ENCODE data around the gene UCK2. TPM values are rescaled to one million over a fixed set of nuclear protein-coding genes. Genes with fewer than 3 reads are reported as not detected.

The UCK2 gene
- total and polyA plus RNA-seq, 4 donors: 9.6 to 22.0 (median 14.1) TPM

DNA sequence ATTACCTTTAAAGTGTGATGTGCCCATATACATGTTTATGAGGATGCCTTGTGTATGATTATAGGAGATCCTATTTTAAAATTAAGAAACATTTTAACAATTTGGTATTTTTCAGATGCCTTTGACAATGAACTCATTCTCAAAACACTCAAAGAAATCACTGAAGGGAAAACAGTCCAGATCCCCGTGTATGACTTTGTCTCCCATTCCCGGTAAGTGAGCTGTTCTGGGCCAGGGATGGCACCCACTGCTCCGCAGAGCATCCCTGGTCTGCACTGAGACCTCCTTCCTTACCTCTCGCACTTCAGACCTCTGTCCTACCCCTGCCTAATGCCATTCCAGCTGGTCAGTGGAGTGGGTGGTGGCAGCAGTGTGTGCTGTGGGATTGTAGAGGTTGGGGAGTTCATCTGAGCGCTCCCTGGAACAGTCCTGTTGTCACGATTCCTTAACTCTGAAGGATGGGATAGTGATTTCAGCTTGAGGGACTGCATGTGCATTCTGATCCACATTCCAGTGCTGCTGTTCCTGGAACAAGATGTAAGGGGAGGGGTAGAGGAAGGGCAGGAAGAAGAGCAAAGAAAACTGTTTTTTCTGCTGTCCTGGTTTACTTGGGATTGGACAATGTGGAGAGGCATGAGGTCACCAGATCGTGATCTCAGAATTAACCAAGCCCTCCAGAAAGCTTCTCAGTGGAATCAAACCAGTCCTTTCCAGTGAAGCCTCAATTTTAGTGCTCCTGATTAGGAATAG, 63.9 kb downstream of the UCK2 start:
- Histone ChIP-seq H3K27ac (ENCODE audit: low read depth in 1 of 2, low read length in 1 of 2) (no peak overlapping the region), H3K9me3 (ENCODE audit: control insufficient read depth in 4 of 4, insufficient read depth in 3 of 4, low read length in 3 of 4) (no peaks in the 10 kb centered on the region), H3K9ac (ENCODE audit: insufficient read depth in 1 of 2, low read length in 2 of 2) (no peak overlapping the region), H3K36me3 (ENCODE audit: control insufficient read depth in 4 of 4, insufficient read depth in 4 of 4, low read length in 4 of 4) (peaks cover 0 to 7% (median 2%) of the 10 kb centered on the region in 4 donors), H3K27me3 (ENCODE audit: control insufficient read depth in 3 of 3, insufficient read depth in 3 of 3, low read length in 2 of 3) (no peaks in the 10 kb centered on the region), H3K4me3 (no peak overlapping the region), H3K4me1 (ENCODE audit: control insufficient read depth in 5 of 5, insufficient read depth in 5 of 5, low read length in 5 of 5) (no peaks in the 10 kb centered on the region)
- ATAC-seq (ENCODE audit: insufficient read depth, low FRiP score): no peak
- DNase-seq: no peak
- WGBS, 2 donors: 95 to 96% methylated on average over 7 of the region's 7 CpGs
- TF ChIP-seq CTCF (IDR thresholded peaks at IDR 0.05; ENCODE audit: control extremely low read depth, extremely low read depth): no peak

DNA sequence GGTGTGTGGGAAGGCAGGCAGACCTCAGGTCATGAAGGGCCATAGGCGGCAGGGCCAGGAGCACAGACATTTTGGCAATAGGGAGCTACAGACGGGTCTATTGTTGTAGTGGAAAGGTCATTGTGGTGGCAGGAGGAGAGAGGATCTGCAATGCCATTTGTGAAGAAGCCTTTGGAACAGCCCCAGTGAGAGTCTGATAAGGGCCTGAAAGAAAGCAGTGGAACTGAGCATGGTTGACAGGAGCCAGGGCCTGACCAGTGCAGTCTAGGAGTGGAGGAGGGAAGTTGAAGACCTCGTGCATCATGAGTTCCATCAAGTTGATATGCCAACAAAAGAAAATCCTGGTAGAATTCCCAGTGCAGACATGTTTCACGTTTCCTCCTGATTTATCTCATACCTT, 65.5 kb downstream of the UCK2 start:
- H3K9ac ChIP-seq (ENCODE audit: insufficient read depth in 1 of 2, low read length in 2 of 2): no peak overlapping the region
- DNase-seq (no peak), ATAC-seq (ENCODE audit: insufficient read depth, low FRiP score) (no peak)
- no peak for TF ChIP-seq CTCF (IDR thresholded peaks at IDR 0.05; ENCODE audit: control extremely low read depth, extremely low read depth)
- H3K27ac ChIP-seq (ENCODE audit: low read depth in 1 of 2, low read length in 1 of 2): no peak overlapping the region
- 77 to 90% methylated on average over 4 of the region's 4 CpGs for WGBS, 2 donors
- H3K36me3 ChIP-seq (ENCODE audit: control insufficient read depth in 4 of 4, insufficient read depth in 4 of 4, low read length in 4 of 4): peaks cover 0 to 7% (median 2%) of the 10 kb centered on the region in 4 donors
- H3K4me1 ChIP-seq (ENCODE audit: control insufficient read depth in 5 of 5, insufficient read depth in 5 of 5, low read length in 5 of 5): peaks cover 0 to 5% (median 0%) of the 10 kb centered on the region in 5 donors
- H3K27me3 ChIP-seq (ENCODE audit: control insufficient read depth in 3 of 3, insufficient read depth in 3 of 3, low read length in 2 of 3): no peaks in the 10 kb centered on the region
- H3K4me3 ChIP-seq: no peak overlapping the region
- no peaks in the 10 kb centered on the region for H3K9me3 ChIP-seq (ENCODE audit: control insufficient read depth in 4 of 4, insufficient read depth in 3 of 4, low read length in 3 of 4)

DNA sequence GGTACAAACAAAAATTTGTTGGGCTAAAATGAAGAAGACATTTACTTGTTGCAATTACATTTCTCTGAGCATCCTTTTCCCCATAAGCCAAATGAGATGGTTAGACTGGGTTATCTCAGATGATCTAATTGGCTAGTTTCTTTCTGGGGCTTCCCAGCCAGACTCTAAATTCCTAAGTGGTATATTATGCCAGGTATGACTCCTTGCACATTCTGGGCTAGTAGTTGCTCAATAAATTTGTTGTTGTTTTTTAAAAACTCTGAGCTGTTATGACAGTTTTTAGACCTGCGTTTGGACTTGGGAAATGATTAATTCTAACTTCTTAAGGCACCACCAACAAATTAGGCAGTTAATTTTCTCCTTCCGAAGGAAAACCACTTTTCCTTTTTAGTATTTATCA, 66.1 kb downstream of the UCK2 start:
- no peak for TF ChIP-seq CTCF (IDR thresholded peaks at IDR 0.05; ENCODE audit: control extremely low read depth, extremely low read depth)
- Histone ChIP-seq H3K36me3 (ENCODE audit: control insufficient read depth in 4 of 4, insufficient read depth in 4 of 4, low read length in 4 of 4) (peaks cover 0 to 10% (median 2%) of the 10 kb centered on the region in 4 donors), H3K27me3 (ENCODE audit: control insufficient read depth in 3 of 3, insufficient read depth in 3 of 3, low read length in 2 of 3) (no peaks in the 10 kb centered on the region), H3K4me1 (ENCODE audit: control insufficient read depth in 5 of 5, insufficient read depth in 5 of 5, low read length in 5 of 5) (peaks cover 0 to 5% (median 0%) of the 10 kb centered on the region in 5 donors), H3K9me3 (ENCODE audit: control insufficient read depth in 4 of 4, insufficient read depth in 3 of 4, low read length in 3 of 4) (no peaks in the 10 kb centered on the region), H3K4me3 (no peak overlapping the region), H3K9ac (ENCODE audit: insufficient read depth in 1 of 2, low read length in 2 of 2) (no peak overlapping the region), H3K27ac (ENCODE audit: low read depth in 1 of 2, low read length in 1 of 2) (no peak overlapping the region)
- ATAC-seq (ENCODE audit: insufficient read depth, low FRiP score) (no peak), DNase-seq (no peak)
- WGBS, 2 donors: 86 to 90% methylated on average over 2 of the region's 2 CpGs

Data from lung (tissue), 12 donors.